NK-92 (cell line): Measurements from ENCODE around the gene FSTL1.
"Not testable (repeated sequence)": the region's sequence is repeated elsewhere in the genome, so short reads cannot be mapped to it uniquely, and the experiment has no call there.

Source experiments
- DNase-seq: peaks from one replicate; lab custom pipeline; 2025; ENCODE audit not compliant: unreplicated experiment; lab: John Stamatoyannopoulos, UW

The FSTL1 gene

DNA sequence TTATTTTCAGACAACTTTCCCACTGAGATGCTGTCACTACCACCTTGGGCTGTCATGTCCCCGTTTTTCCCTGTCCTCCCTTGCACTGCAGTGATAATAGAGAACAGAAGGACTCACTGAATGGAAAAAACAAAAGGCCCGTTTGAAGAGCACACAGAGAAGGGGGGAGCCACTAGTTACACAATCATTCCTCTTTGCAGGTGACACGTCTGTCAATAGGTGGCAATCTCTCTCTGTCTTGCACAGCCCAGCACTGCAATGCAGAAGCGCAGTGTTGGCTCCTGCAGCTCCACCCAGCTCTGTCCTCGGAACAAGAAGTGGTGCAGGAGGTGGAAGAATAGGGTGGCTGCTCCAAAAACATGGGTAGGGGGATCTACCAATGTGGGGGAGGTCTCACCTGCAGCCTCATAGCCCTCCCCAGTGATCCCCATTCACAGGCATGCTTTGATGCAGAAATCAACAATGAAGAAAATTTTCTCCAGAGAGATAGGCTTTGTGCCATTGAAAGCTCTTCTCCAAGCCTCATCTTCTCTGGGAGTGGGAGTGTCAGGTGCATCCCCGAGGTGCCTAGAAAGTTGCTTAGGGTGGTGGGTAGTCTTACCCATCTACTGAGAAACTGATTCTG is 31.8 kb downstream of the FSTL1 start:
- DNase-seq, result no peak

DNA sequence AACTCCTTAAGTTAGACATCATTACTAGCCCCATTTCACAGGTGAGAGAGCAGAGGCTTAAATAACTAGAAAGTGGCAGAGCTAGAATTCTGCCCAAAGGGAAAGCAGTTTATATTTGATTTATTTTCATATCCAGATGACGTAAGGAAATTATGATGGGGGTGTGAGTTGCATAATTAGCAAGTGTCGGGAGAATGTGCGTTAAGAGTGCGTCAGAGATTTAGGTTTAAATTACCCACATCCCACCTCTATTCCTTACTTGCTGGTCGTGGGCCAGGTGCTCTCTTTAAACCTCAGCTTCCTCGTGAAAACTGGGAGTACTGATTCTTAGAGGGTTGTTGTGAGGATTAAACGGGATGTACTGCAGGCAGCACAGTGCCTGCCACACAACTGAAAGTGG is 32.3 kb downstream of the FSTL1 start:
- DNase-seq, result no peak

- no peak for DNase-seq
These were observed 33.4 kb downstream of the FSTL1 start for GRCh38 chr3:120417272-120417911.

GRCh38 chr3:120416868-120417267 is 33.9 kb downstream of the FSTL1 start:
- no peak for DNase-seq

GRCh38 chr3:120415756-120416155 is 35.0 kb downstream of the FSTL1 start:
- DNase-seq, result no peak

- DNase-seq, result no peak
These were observed 40.3 kb downstream of the FSTL1 start for GRCh38 chr3:120410541-120410940.

- DNase-seq, result no peak
These were observed 40.7 kb downstream of the FSTL1 start for GRCh38 chr3:120410116-120410515.

- no peak for DNase-seq
These were observed 43.1 kb downstream of the FSTL1 start for GRCh38 chr3:120407508-120408287.

- DNase-seq, result no peak
These were observed 45.9 kb downstream of the FSTL1 start for GRCh38 chr3:120404876-120405275.

DNA sequence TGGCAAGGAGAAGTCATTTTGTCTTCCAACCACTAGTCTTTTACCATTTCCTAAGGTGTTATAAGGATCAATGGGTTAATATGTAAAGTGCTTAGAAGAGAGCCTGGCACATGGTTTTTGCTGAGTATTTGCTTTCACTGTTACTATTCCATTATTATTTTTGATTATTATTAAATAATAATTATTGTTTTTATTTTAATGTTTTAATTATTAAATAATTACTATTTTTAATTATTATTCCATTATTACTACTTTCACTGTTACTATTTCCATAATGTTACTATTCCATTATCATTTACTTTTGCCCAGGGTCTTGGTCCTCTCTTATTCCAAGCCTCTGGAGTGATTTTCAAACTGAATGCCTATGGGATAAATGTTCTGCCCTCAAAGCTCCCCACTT is 48.5 kb downstream of the FSTL1 start:
- DNase-seq, result no peak

- no peak for DNase-seq
These were observed 51.4 kb downstream of the FSTL1 start for GRCh38 chr3:120399372-120399771.

DNA sequence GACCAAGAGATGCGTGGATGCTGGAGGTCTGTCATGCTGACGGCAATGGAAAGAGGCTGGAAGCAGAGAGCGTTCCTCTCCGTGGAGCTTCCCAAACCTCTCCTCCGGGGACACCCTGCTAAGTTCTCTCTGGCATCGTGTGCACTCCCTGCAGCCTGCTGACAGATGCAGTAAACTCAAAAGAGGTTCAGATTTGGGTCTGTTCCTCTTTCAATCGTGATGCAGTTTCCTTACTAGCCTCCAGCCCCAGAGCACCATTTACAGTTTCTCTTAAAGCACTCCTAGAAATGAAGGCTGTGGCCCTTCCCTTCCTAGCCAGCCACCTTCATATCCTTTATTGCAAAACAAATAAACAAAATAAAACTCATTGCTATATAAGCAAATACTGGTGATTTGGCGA is 54.3 kb downstream of the FSTL1 start:
- no peak for DNase-seq

GRCh38 chr3:120394347-120394746 is 56.4 kb downstream of the FSTL1 start:
- DNase-seq, result no peak

DNA sequence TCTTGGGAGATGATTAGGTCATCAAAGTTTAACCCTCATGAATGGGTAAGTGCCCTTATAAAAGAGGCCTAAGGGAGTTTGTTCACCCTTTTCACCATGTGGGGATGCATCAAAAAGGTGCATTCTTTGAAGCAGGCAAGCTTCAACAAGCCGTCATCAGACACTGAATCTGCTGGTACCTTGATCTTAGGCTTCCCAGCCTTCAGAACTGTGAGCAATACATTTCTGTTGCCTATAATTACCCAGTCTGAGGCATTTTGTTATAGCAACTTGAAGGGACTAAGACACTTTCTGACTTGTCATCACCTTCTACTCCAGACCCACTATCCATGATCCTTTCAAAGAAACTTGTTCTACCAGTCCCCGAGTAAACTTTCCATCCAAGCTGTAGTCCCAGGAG is 57.0 kb downstream of the FSTL1 start:
- no peak for DNase-seq

DNA sequence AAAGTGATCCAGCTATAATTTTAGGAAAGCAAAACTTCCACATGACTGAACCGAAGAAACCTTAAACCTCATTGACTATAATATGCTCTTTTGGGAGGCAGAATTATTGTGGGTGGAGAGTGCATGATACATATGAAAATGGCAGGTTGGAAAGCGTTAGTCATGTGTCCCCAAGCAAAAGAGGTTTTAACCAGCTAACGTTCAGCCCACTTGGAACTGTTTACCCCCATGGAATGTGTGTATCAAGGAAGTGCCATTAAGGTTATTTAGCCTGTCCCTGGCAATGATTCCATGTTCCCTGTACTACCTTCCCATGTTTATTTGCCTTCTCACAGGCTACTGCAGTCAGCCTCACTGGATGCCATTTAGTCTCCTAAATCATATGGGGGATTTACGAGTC is 57.5 kb downstream of the FSTL1 start:
- DNase-seq, result no peak

DNA sequence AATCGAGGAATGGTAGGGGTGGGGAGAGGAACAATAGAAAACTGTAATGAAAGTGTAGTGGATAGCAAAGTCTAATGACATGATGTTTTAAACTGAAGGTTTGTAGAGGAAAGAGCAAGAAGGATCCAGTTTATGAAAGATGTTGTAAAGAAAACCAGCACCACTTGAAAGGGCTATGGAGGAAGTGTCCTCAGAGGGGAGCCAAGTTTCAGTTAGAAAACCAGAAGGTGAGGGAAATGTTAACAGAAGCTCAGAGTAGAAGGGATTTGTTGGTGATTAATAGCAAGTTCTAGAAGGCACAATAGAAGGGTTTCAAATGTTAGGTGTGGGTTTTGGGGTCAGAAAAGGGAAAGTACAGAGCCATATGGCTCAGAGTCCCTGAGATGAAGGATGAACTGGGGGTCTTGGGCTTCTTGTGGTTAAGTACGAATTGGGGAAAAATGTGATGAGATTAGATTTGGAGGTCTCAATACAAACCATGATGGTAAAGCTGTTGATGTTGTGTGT is 67.8 kb downstream of the FSTL1 start:
- no peak for DNase-seq

GRCh38 chr3:120381503-120381902 is 69.3 kb downstream of the FSTL1 start:
- DNase-seq, result no peak

DNA sequence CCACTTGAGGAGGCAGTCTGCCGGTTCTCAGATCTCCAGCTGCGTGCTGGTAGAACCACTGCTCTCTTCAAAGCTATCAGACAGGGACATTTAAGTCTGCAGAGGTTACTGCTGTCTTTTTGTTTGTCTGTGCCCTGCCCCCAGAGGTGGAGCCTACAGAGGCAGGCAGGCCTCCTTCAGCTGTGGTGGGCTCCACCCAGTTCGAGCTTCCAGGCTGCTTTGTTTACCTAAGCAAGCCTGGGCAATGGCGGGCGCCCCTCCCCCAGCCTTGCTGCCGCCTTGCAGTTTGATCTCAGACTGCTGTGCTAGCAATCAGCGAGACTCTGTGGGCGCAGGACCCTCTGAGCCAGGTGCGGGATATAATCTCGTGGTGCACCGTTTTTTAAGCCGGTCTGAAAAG is 72.8 kb downstream of the FSTL1 start:
- DNase-seq, result not testable (repeated sequence)

DNA sequence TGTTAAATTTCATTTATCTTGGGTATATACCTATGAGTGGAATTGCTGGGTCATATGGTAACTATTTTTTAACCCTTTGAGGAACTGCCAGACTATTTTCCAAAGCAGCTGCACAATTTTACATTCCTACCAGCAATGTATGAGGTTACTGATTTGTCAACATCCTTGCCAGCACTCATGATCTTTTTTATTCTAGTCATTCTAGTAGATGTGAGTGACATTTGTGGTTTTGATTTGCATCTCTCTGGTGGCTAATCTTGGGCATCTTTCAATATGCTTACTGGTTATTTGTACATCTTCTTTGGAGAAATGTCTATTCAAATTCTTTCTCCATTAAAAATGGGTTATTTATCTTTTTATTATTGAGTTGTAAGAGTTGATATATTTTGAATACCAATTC is 80.3 kb downstream of the FSTL1 start:
- no peak for DNase-seq

DNA sequence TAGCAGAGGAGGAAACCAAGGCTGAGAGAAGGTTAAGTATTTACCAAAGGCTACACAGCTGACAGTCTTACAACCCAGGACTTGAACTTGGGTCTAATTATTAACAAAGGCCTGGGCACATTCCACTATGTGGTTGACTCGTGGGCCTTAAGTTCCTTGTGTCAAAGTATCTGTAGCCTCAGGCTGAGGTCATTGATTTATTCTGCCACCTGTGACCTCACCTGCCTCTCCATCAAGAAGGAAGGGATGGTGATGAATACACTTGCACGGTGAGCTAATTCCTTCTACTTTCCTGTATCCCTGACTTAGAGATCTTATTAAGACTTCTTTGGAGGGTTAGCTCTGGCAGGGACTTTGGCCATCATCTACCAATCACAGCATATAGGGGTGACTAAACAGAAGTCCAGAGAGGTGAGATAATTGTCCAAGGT is 81.7 kb downstream of the FSTL1 start:
- DNase-seq, result no peak

DNA sequence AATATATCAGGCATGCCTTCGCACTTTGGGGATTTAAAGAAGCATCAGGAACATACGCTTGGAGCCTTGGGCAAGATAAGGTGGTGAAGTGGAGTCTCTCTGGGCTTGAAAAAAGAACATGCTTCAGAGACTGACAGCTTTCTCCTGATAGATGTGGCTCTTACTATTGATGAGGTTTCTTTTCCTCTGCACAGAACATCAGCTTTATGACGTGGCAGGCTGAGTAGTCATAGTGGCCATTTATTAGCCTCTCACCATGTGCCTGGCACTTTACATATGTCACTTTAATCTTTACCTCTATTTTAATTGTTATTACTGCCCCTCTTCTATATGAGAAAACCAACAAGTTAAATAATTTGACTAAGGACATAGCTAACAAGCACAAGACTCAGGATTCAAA is 82.6 kb downstream of the FSTL1 start:
- DNase-seq, result no peak

DNA sequence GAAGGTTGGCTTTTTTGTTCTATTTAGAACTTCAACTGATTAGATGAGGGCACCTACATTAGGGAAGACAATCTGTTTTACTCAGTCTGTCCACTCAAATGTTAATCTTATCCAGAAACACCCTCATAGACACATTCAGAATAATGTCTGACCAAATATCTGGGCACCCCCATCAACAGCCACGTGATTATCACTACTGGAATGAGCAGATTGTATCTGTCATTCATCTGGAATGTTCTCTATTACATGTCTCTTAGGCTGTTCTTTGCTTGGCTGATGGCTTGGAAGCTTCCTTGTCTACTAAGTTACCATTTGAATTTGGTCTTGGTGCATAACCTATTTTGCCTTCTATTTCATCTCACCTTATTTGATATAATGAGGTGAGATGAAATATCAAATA is 86.0 kb downstream of the FSTL1 start:
- DNase-seq, result no peak
